ENCODE data around the gene NAALADL2.

NAALADL2 gene

DNA sequence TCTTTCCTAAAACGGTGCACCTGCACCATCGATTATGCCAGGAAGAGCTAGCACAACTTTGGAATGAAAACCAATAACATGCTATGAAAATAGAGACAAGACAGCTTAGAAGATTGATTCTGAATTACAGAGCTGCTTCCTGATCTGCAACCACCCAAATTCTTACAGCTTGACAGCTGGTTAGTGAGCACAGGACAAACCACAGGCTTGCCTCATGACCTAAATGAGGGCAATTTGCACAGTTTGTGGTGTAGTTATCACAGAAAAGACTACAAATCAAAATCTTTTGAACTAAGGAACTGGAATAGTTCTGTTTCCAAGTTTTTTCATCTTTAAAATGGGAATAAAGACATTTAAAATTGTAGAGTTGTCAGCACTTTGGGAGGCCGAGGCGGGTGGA is 533.5 kb downstream of the NAALADL2 start:
- H3K4me3 ChIP-seq (ENCODE audit: low read depth, low read length): no peak overlapping the region
- peak; percentile 13 for DNase-seq (ENCODE audit: low read depth)
- TF ChIP-seq, protein P1, sequence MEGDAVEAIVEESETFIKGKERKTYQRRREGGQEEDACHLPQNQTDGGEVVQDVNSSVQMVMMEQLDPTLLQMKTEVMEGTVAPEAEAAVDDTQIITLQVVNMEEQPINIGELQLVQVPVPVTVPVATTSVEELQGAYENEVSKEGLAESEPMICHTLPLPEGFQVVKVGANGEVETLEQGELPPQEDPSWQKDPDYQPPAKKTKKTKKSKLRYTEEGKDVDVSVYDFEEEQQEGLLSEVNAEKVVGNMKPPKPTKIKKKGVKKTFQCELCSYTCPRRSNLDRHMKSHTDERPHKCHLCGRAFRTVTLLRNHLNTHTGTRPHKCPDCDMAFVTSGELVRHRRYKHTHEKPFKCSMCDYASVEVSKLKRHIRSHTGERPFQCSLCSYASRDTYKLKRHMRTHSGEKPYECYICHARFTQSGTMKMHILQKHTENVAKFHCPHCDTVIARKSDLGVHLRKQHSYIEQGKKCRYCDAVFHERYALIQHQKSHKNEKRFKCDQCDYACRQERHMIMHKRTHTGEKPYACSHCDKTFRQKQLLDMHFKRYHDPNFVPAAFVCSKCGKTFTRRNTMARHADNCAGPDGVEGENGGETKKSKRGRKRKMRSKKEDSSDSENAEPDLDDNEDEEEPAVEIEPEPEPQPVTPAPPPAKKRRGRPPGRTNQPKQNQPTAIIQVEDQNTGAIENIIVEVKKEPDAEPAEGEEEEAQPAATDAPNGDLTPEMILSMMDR (IDR thresholded peaks at IDR 0.05; ENCODE audit: insufficient read depth, low read depth, low read length, missing control alignments): no peak

DNA sequence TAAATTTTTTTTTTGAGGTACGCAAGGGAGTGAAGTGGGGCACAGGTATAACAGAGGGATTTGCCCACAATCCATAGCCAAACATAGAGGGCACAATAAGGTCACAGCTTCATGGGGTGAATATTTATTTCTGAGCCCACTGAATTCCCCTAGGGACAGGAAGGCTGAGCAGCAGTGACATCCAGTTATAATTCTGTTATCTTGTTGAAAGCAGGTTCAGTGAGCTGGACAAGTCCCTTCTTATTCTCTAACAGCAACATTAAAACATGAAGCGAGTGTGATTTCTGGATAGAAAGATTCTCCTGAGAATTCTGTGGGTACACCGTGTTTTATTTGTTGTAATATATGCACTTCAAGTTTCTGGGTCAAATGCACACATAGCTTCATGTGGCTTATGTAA is 538.2 kb downstream of the NAALADL2 start:
- TF ChIP-seq, protein P1 (IDR thresholded peaks at IDR 0.05; ENCODE audit: insufficient read depth, low read depth, low read length, missing control alignments): no peak
- DNase-seq (ENCODE audit: low read depth): no peak
- no peak overlapping the region for H3K4me3 ChIP-seq (ENCODE audit: low read depth, low read length)

DNA sequence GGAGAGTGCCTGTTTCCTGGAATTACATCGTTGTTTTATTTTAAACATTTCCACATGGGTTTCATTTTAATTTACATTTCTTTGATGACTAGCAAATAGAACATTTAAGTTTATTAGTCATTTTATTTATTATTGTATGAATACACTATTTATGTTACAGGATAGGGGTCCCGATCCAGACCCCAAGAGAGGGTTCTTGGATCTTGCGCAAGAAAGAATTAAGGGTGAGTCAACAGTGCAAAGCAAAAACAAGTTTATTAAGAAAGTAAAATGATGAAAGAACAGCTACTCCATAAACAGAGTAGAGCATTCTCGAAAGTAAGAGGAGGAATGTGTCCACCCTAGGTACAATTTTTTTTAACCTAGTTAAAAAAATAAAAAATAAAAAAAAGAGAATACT is 539.5 kb downstream of the NAALADL2 start:
- TF ChIP-seq, protein P1 (IDR thresholded peaks at IDR 0.05; ENCODE audit: insufficient read depth, low read depth, low read length, missing control alignments): no peak
- no peak for DNase-seq (ENCODE audit: low read depth)
- no peak overlapping the region for H3K4me3 ChIP-seq (ENCODE audit: low read depth, low read length)

DNA sequence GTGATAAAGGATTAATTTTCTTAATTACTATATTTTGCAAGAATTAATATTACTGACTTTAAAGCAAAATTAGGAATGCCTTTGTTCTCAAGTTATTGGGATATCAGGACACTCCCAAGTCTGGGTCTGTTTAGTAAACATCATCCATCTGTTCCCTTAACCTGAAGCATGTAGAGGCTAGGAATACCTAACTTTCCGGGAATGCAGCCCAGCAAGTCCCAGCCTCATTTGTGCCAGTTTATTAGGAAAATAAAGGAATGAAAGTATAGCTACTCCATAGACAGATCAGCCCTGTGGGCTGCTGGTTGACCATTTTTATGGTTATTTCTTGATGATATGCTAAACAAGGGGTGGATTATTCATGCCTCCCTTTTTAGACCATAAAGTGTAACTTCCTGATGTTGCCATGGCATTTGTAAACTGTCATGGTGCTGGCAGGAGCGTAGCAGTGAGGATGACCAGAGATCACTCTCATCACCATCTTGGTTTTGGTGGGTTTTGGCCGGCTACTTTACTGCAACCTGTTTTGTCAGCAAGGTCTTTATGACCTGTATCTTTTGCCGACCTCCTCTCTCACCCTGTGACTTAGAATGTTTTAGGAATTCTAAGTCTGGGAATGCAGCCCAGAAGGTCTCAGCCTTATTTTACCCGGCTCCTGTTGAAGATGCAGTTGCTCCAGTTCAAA is 540.2 kb downstream of the NAALADL2 start:
- no peak for DNase-seq (ENCODE audit: low read depth)
- H3K4me3 ChIP-seq (ENCODE audit: low read depth, low read length): no peak overlapping the region
- TF ChIP-seq, protein P1 (IDR thresholded peaks at IDR 0.05; ENCODE audit: insufficient read depth, low read depth, low read length, missing control alignments): no peak

DNA sequence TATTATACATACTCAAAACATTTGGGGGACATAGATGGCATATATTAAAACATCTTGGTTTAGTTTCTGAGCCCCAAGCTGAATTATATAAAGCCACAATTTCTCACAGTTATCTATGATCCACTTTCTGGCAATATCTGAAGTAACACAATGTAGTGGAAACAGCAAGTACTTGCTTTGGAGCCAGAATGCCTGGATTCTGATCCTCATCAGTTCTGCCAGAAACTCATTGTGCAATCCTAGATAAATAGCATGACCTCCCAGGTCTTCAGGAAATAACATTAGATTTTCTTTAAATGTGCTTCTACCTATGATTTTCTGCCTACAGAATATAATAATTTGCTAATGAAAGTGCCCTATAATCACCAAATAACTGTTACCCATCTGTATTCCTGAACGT is 544.9 kb downstream of the NAALADL2 start:
- TF ChIP-seq, protein P1 (IDR thresholded peaks at IDR 0.05; ENCODE audit: insufficient read depth, low read depth, low read length, missing control alignments): no peak
- DNase-seq (ENCODE audit: low read depth): no peak
- H3K4me3 ChIP-seq (ENCODE audit: low read depth, low read length): no peak overlapping the region

DNA sequence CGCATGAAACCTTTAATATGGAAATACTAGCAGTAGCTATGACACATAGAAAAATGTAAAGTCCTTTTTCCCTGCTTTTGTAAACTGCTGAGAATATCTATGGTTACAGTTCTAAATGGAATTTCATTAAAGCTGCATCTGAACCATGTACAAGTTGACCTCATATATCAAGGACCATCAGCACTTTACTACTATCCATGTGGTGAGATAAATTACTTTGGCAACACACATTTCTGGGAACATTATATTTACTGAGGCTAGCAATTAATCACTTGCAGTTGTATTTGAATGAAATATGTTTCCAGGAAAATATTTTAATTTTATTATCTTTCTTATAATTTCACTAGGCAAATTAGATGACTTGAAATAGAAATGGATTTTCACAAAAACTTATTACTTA is 545.5 kb downstream of the NAALADL2 start:
- DNase-seq (ENCODE audit: low read depth): no peak
- no peak overlapping the region for H3K4me3 ChIP-seq (ENCODE audit: low read depth, low read length)
- TF ChIP-seq, protein P1 (IDR thresholded peaks at IDR 0.05; ENCODE audit: insufficient read depth, low read depth, low read length, missing control alignments): no peak

DNA sequence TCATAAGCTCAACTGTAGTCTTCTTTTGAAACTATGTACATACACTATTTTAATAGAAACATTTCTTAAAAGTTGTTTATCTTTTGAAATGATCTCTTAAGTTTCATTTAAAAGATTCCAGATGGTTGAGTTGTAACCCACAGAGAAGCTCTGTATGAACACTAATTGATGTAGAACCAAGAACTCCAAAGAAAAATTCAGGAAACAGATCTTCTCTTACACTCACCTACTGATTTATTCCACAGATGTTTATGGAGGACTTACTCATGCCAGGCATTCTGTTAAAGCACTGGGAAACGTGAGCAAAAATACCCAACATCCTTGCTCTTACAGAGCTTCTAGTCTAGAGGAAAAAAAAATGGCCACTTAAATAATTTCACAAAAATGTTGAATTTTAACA is 551.1 kb downstream of the NAALADL2 start:
- TF ChIP-seq, protein P1 (IDR thresholded peaks at IDR 0.05; ENCODE audit: insufficient read depth, low read depth, low read length, missing control alignments): no peak
- H3K4me3 ChIP-seq (ENCODE audit: low read depth, low read length): no peak overlapping the region
- DNase-seq (ENCODE audit: low read depth): no peak

All from GM12865 (cell line).